GM21737 (cell line): Measurements from ENCODE around the gene CATSPERB.
"Not testable (repeated sequence)": the region's sequence is repeated elsewhere in the genome, so short reads cannot be mapped to it uniquely, and the experiment has no call there.

Experiments used
- ATAC-seq: cut with Tn5 transposase; IDR thresholded peaks from one replicate; pipeline ENCODE4 v1.9.1; 2021; ENCODE audit warnings: mild to moderate bottlenecking, moderate library complexity; ENCODE audit not compliant: unreplicated experiment

CATSPERB gene

GRCh38 chr14:91731986-91732385 is at the start of gene CATSPERB:
Gene CATSPERB (minus strand): TSS chr14:91732086. CDS start chr14:91729479, 2,607 bp downstream.
- no peak for ATAC-seq

GRCh38 chr14:91780452-91780851 is 48.6 kb upstream of the CATSPERB start:
- no peak for ATAC-seq

DNA sequence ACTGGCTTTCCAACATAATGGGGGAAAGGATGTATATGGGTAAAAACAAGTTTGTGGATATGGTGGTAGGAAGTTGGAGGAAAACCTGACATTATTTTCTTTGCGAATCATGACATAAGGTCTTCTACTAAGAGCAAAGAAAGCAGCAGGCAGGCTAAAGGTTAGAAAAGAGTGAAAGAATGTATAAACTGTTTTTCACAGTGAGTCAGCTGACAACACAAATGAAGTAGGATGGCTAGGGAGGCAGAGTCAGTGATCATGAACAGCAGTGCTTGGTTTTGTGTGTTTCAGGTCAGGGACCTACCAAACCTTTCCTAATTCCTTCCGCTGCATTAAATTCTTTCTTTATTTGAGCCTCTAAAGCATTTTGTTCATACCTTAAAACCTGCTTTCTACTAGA is 46.3 kb upstream of the CATSPERB start:
- no peak for ATAC-seq

GRCh38 chr14:91774140-91775096 is 42.5 kb upstream of the CATSPERB start:
- no peak for ATAC-seq

DNA sequence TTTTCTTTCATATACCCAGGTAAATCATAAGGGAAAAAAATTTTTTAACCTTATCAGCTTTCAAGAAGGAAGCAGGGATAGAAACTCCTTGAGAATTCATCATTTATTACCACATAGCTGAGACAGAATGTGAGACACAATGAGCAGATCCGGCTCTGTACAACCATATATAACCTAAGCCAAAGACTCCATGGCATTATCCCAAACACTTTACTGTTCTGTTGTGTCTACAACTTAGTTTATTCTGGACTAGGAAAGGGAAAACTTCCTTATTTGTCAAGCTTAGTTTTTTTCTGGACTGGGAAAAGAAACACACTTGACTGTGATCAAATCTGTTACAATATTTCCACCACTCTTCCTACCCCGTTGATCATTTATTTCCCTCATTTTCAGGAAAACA is 38.3 kb upstream of the CATSPERB start:
- ATAC-seq, result no peak

DNA sequence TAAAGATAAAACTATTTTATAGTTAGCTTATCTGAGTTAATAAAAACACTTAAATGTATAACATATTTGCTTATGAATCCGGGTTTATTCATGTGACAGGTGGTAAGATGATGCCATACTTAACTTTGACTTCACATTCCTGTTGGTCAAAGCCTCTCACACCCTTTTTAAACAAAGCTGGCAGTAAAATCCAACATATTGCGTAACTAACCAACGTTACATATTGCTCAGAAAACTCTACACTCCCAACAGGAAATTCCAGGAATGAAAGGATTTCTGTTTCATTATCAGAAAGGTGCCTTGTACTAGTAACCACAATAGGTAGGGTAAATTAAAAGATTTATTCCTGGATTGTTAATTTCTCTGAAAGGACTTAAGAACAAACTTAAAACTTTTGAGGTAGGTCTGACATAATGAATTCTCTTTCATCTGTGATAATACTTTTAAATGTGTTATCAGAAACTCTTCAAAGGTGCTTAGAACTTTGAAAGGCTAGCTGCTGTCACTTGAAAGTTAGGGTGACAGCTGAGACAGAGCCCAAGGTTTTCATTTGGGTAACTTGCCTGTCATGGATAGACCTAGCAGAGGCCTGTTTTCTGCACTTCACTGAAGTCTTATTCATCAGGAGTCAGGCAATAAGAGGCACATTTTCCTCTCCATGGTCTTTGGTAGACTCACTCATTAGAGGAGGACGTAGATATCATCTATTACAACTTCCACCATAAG is 23.8 kb upstream of the CATSPERB start:
- ATAC-seq, result no peak

GRCh38 chr14:91754819-91755218 is 22.9 kb upstream of the CATSPERB start:
- no peak for ATAC-seq

- no peak for ATAC-seq
Measured at GRCh38 chr14:91754185-91754584, 22.3 kb upstream of the CATSPERB start.

DNA sequence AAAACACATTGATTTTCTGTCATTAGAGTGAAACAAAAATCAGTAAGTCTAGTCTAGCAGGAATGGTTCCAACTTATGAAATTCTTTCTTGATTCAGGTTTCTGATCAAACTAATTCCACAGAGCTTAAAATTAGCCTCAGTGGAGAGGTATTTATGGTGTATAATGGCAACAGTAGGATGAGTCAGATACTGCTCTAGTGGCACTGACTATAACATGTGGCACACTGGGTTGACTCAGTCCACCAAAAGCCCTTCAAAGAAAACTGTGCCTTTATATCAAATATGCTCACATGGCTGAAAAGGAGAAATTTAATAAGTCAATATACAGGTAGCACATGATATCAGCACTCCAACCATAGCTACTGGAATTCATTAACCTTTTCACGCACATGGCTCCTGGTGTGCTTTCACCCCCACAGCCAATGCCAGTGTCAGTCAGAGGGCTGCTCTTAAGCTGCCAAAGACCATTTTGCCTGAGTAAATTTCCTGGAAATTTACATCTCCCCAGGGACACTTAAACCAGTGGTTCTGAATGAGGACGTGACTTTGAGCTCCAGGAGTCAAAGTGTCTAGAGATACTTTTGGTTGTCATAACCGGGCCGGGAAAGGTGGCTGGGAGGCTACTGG is 21.7 kb upstream of the CATSPERB start:
- no peak for ATAC-seq

DNA sequence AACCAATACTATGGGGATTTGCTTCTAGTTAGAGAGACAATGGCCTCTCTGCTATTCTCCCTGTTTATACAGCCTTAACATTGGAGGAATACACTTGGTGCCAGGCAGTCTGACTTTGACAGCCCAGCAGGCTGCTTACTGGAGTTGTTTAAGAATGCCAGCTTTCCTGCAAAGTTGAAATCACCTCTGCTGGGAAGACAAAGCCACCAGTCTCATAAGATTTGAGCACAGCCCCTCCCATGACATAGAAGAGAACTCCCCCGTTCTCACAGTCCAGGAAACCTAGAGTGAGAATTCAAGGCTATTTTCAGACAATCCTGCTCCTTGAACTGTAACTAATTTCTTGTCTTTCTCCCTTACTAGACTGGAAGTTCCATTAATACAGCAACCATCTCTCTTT is 21.1 kb upstream of the CATSPERB start:
- ATAC-seq, result no peak

DNA sequence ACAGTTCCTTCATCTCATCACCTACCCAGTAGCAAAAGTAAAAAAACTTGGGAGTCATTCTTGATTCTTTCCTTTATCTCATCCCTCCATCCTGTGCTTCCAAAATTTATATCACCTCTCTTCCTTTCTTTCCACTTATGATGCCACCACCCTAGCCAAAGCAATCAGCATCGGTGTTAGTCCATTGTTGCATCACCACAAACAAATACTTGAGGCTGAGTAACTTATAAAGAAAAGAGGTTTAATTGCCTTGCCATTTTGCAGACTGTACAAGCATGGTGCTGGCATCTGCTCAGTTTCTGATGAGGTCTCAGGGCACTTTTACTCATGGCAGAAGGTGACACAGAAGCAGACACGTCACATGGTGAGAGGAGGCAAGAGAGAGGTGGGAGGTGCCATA is 19.8 kb upstream of the CATSPERB start:
- no peak for ATAC-seq

DNA sequence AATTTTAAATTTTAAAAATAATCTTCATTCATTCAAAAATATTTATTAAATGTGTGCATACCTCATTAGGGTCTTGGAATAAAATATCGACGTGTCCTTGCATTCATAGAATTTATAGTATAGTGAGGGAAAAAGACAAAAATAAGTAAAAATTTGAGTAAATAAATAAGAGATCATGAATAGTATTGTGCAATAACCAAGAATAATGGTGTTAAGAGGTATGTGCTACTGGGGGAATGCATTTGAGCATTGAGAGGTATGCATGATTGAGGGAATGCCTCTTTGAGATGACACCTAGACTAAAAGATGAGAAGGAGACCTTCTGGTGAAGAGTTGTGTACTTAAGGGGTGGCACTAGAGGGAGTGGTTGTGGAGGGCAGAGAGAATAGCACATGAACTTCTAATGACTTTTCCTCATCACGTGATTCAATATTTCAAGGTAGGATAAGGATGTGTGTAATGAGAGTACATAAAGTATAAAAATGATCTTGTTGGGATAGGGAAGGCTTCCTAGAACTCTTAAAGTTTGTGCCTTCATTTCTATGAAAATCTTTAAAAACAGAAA is 18.8 kb upstream of the CATSPERB start:
- no peak for ATAC-seq

GRCh38 chr14:91749868-91750267 is 18.0 kb upstream of the CATSPERB start:
- ATAC-seq, result no peak

GRCh38 chr14:91748049-91748448 is 16.2 kb upstream of the CATSPERB start:
- ATAC-seq, result no peak

DNA sequence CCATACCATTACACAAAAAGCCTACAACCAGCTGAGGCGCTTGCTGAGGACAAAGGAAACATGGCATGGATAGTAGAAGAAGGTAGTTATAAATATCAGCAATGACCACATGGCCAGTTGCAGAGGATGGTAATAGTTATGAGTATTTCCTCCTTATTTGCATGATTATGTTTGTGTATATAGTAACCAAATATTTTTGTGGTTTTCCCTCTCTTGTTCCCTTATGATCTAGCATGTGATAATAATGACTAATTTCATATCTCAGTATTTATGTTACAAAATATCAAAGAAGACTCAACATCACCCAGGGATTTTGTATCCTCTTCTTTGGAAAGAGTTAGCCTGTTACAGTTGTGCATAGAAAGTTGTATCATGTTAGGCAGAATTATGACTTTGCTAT is 13.5 kb upstream of the CATSPERB start:
- no peak for ATAC-seq

GRCh38 chr14:91744068-91744480 is 12.2 kb upstream of the CATSPERB start:
- ATAC-seq, result no peak

DNA sequence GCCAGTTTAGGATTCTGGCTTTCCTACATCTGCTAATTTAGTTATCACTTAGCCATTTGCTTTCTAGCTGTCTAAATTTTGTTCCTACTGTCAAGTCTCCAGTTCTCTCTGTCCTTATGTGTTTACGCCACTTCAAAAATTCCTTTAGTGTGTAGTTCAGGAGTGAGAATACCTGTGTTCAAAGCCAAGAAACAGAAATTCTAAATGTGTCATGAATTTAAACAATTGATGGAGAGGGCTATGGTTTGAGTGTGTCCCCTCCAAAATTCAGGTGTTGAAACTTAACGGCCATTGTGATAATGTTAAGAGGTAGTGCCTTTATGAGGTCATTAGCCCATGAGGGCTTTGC is 11.4 kb upstream of the CATSPERB start:
- ATAC-seq, result no peak

DNA sequence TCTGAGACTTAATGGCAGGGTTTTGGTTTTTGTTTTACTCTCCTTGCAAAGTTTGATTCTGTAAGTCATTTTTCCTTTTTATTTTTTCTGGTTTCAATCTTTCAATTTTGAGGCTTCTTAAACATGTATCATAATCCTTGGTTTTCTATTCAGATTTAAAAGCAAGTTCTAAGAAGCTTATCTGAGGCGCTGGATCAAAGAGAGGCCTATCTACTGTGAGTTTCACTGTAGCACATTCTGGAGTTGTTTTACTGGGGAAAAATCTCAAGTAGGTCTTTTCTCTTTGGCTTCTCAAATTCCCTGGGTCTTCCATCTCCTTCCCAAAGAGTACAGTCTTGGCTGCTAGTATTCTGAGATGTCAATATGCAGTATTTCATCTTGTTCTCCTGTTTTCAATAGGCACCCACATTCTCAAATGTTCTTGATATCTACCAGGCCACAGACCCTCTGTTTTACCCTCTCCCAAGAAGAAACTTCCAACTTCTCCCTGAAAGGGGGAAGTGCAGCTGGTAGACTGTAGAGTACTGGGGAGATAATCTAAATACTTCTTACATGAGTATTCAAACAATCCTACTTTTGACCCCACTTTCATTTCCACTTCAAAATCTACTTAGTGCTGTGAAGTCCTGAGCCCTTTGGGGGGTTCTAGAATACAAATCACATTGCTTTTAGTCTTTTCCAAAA is 10.9 kb upstream of the CATSPERB start:
- ATAC-seq, result no peak

GRCh38 chr14:91739867-91740266 is 8.0 kb upstream of the CATSPERB start:
- ATAC-seq, result not testable (repeated sequence)

DNA sequence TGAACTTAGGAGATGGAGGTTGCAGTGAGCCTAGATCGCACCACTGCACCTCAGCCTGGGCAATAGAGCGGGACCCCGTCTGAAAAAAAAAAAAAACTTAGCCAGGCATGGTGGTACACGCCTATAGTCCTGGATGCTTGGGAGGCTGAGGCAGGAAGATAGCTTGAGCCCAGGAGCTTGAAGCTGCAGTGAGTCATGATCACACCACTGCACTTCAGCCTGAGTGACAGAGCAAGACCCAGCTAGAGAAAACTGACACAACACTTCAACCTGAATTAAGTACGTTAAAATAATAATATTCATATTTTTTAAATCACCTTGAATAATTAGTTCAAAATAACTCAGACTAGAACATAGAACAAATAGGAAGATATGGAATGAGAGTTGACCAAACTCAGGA is 5.7 kb upstream of the CATSPERB start:
- ATAC-seq, result no peak
